ENCODE data around the gene IMPDH1. TPM values are rescaled to one million over a fixed set of nuclear protein-coding genes. Genes with fewer than 3 reads are reported as not detected.

The IMPDH1 gene
- total and polyA plus RNA-seq, 9 of the 15 experiments (the other 6 are each of a cell fraction or from before 2014, with no cell fraction given), result 0.80 to 118 (median 64.3) TPM

DNA sequence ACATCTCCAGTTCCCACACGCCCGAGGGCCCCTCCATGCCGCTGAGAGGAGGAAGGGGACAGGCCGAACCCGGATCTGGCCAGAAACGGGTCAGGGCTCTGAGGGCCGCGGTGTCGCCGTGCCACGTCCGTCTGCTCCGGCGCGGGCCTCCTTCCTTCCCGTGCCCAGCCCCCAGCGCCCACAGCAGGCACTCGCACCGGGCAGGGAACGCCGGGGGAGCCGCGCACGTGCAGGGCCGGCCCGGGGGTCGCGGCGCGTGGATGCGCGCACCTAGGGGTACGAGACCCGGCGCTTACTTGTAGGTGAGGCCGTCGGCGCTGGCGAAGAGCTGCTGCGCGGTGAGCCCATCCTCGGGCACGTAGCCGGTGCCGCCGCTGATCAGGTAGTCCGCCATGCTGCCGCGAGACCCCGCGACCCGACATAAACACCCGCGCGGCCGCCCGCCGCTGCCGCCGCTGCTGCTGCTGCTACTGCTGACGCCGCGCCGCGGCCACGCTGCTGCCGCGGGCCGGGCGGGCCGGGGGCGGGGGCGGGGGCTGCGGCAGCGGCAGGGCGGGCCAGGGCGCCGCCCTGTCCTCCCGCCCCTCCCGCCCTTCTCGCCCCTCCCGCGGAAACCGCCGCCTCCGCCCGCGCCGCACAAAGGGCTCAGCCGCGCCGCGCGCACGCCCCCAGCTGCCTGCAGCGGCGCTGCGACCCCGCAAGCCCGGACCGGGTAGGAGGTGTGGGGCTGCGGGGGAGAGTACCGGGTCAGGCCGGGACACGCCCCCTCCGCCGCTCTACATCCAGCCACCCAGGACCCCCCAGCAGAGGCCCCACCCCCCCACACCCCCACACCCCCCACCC, 4.1 kb downstream of the IMPDH1 start (continued):
- TF ChIP-seq, protein P1, sequence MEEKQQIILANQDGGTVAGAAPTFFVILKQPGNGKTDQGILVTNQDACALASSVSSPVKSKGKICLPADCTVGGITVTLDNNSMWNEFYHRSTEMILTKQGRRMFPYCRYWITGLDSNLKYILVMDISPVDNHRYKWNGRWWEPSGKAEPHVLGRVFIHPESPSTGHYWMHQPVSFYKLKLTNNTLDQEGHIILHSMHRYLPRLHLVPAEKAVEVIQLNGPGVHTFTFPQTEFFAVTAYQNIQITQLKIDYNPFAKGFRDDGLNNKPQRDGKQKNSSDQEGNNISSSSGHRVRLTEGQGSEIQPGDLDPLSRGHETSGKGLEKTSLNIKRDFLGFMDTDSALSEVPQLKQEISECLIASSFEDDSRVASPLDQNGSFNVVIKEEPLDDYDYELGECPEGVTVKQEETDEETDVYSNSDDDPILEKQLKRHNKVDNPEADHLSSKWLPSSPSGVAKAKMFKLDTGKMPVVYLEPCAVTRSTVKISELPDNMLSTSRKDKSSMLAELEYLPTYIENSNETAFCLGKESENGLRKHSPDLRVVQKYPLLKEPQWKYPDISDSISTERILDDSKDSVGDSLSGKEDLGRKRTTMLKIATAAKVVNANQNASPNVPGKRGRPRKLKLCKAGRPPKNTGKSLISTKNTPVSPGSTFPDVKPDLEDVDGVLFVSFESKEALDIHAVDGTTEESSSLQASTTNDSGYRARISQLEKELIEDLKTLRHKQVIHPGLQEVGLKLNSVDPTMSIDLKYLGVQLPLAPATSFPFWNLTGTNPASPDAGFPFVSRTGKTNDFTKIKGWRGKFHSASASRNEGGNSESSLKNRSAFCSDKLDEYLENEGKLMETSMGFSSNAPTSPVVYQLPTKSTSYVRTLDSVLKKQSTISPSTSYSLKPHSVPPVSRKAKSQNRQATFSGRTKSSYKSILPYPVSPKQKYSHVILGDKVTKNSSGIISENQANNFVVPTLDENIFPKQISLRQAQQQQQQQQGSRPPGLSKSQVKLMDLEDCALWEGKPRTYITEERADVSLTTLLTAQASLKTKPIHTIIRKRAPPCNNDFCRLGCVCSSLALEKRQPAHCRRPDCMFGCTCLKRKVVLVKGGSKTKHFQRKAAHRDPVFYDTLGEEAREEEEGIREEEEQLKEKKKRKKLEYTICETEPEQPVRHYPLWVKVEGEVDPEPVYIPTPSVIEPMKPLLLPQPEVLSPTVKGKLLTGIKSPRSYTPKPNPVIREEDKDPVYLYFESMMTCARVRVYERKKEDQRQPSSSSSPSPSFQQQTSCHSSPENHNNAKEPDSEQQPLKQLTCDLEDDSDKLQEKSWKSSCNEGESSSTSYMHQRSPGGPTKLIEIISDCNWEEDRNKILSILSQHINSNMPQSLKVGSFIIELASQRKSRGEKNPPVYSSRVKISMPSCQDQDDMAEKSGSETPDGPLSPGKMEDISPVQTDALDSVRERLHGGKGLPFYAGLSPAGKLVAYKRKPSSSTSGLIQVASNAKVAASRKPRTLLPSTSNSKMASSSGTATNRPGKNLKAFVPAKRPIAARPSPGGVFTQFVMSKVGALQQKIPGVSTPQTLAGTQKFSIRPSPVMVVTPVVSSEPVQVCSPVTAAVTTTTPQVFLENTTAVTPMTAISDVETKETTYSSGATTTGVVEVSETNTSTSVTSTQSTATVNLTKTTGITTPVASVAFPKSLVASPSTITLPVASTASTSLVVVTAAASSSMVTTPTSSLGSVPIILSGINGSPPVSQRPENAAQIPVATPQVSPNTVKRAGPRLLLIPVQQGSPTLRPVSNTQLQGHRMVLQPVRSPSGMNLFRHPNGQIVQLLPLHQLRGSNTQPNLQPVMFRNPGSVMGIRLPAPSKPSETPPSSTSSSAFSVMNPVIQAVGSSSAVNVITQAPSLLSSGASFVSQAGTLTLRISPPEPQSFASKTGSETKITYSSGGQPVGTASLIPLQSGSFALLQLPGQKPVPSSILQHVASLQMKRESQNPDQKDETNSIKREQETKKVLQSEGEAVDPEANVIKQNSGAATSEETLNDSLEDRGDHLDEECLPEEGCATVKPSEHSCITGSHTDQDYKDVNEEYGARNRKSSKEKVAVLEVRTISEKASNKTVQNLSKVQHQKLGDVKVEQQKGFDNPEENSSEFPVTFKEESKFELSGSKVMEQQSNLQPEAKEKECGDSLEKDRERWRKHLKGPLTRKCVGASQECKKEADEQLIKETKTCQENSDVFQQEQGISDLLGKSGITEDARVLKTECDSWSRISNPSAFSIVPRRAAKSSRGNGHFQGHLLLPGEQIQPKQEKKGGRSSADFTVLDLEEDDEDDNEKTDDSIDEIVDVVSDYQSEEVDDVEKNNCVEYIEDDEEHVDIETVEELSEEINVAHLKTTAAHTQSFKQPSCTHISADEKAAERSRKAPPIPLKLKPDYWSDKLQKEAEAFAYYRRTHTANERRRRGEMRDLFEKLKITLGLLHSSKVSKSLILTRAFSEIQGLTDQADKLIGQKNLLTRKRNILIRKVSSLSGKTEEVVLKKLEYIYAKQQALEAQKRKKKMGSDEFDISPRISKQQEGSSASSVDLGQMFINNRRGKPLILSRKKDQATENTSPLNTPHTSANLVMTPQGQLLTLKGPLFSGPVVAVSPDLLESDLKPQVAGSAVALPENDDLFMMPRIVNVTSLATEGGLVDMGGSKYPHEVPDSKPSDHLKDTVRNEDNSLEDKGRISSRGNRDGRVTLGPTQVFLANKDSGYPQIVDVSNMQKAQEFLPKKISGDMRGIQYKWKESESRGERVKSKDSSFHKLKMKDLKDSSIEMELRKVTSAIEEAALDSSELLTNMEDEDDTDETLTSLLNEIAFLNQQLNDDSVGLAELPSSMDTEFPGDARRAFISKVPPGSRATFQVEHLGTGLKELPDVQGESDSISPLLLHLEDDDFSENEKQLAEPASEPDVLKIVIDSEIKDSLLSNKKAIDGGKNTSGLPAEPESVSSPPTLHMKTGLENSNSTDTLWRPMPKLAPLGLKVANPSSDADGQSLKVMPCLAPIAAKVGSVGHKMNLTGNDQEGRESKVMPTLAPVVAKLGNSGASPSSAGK (IDR thresholded peaks at IDR 0.05), result no peak; the same call in 1 of the 2 replicates
- TF ChIP-seq GABPA (tag; conservative IDR thresholded peaks at IDR 0.05; ENCODE audit: low read depth), result no peak
- TF ChIP-seq C11orf30 (IDR thresholded peaks at IDR 0.05; ENCODE audit: low read depth), result no peak
- TF ChIP-seq, protein P2, sequence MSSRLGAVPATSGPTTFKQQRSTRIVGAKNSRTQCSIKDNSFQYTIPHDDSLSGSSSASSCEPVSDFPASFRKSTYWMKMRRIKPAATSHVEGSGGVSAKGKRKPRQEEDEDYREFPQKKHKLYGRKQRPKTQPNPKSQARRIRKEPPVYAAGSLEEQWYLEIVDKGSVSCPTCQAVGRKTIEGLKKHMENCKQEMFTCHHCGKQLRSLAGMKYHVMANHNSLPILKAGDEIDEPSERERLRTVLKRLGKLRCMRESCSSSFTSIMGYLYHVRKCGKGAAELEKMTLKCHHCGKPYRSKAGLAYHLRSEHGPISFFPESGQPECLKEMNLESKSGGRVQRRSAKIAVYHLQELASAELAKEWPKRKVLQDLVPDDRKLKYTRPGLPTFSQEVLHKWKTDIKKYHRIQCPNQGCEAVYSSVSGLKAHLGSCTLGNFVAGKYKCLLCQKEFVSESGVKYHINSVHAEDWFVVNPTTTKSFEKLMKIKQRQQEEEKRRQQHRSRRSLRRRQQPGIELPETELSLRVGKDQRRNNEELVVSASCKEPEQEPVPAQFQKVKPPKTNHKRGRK (tag; IDR thresholded peaks at IDR 0.05), result no peak
- TF ChIP-seq FOXK1 (CRISPR knock-in tag; IDR thresholded peaks at IDR 0.05; ENCODE audit: borderline replicate concordance), result no peak
- TF ChIP-seq, protein P3, sequence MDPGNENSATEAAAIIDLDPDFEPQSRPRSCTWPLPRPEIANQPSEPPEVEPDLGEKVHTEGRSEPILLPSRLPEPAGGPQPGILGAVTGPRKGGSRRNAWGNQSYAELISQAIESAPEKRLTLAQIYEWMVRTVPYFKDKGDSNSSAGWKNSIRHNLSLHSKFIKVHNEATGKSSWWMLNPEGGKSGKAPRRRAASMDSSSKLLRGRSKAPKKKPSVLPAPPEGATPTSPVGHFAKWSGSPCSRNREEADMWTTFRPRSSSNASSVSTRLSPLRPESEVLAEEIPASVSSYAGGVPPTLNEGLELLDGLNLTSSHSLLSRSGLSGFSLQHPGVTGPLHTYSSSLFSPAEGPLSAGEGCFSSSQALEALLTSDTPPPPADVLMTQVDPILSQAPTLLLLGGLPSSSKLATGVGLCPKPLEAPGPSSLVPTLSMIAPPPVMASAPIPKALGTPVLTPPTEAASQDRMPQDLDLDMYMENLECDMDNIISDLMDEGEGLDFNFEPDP (CRISPR knock-in tag; IDR thresholded peaks at IDR 0.05), result no peak
- TF ChIP-seq, protein P4, sequence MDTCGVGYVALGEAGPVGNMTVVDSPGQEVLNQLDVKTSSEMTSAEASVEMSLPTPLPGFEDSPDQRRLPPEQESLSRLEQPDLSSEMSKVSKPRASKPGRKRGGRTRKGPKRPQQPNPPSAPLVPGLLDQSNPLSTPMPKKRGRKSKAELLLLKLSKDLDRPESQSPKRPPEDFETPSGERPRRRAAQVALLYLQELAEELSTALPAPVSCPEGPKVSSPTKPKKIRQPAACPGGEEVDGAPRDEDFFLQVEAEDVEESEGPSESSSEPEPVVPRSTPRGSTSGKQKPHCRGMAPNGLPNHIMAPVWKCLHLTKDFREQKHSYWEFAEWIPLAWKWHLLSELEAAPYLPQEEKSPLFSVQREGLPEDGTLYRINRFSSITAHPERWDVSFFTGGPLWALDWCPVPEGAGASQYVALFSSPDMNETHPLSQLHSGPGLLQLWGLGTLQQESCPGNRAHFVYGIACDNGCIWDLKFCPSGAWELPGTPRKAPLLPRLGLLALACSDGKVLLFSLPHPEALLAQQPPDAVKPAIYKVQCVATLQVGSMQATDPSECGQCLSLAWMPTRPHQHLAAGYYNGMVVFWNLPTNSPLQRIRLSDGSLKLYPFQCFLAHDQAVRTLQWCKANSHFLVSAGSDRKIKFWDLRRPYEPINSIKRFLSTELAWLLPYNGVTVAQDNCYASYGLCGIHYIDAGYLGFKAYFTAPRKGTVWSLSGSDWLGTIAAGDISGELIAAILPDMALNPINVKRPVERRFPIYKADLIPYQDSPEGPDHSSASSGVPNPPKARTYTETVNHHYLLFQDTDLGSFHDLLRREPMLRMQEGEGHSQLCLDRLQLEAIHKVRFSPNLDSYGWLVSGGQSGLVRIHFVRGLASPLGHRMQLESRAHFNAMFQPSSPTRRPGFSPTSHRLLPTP (IDR thresholded peaks at IDR 0.05; ENCODE audit: borderline replicate concordance, extremely low read depth, insufficient read length), result no peak
- no peak for TF ChIP-seq YBX1 (IDR thresholded peaks at IDR 0.05)
